ENCODE results near the gene WFDC9. TPM values are rescaled to one million over a fixed set of nuclear protein-coding genes. Genes with fewer than 3 reads are reported as not detected.

The WFDC9 gene
- total and polyA plus RNA-seq, 8 donors = not detected

DNA sequence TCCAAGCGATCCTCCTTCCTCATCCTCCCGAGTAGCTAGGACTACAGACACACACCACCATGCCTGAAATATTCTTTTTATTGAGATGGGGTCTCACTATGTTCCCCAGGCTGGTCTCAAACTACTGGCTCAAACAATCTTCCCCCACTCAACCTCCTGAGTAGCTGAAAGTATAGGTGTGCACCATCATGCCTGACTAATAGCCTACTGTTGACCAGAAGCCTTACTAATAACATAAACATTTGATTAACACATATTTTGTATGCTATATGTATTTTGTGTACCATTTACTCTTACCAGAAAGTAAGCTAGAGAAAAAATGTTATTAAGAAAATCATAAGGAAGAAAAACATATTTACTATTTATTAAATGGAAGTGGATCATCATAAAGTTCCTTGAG is 13.5 kb downstream of the WFDC9 start:
- H3K4me3 ChIP-seq = no peak overlapping the region

DNA sequence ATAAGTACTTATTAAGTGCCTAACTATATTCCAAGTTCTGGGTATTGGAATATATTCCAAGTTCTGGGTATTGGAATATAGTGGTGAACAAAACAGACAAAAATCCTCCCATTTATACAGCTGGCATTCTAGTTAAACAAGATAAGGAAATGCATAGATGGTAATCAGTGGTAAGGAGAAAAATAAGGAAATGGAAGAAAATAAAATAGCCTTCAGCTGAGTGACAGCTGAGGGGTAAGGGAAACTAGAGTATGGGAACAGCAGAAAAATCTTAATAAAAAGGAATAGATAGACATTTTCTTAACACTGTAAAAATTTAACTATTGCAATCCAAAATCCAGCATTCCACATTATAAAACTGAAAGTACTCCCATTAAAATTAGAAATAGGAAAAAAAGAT is 18.8 kb downstream of the WFDC9 start:
- intact Hi-C loops (cut with DNase I) = no loop called here
- TF ChIP-seq, protein P1, sequence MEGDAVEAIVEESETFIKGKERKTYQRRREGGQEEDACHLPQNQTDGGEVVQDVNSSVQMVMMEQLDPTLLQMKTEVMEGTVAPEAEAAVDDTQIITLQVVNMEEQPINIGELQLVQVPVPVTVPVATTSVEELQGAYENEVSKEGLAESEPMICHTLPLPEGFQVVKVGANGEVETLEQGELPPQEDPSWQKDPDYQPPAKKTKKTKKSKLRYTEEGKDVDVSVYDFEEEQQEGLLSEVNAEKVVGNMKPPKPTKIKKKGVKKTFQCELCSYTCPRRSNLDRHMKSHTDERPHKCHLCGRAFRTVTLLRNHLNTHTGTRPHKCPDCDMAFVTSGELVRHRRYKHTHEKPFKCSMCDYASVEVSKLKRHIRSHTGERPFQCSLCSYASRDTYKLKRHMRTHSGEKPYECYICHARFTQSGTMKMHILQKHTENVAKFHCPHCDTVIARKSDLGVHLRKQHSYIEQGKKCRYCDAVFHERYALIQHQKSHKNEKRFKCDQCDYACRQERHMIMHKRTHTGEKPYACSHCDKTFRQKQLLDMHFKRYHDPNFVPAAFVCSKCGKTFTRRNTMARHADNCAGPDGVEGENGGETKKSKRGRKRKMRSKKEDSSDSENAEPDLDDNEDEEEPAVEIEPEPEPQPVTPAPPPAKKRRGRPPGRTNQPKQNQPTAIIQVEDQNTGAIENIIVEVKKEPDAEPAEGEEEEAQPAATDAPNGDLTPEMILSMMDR (IDR thresholded peaks at IDR 0.05) = no peak
- no peak for ATAC-seq

More for the DNA sequence above, 13.5 kb downstream of the WFDC9 start:
- no peaks in the 10 kb centered on the region for H3K36me3 ChIP-seq
- H3K27me3 ChIP-seq = no peaks in the 10 kb centered on the region
- no peaks in the 10 kb centered on the region for H3K4me1 ChIP-seq
- intact Hi-C loops (cut with DNase I) = no loop called here
- DNase-seq (no peak), ATAC-seq (no peak)
- no peak overlapping the region for H3K27ac ChIP-seq
- TF ChIP-seq, protein P1 (IDR thresholded peaks at IDR 0.05) = no peak
- H3K9me3 ChIP-seq = no peaks in the 10 kb centered on the region

DNA sequence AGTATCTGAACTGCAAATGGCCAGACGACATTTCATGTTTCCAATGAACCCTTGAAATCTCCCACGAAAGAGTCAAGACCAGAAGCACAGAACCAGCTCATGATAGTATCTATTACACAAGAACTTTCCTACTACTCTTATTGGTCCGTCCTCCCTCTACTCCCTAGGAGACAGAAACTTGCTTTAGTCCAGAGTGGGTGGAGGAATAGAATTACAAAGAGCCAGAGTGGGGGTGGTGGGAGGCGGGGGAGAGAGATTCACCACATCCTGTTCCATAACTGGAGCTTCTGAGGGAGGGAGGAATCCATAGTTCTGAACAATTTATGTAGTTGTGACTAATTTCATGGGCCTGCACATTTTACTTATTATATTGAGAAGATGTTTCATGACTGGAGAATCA is 20.0 kb downstream of the WFDC9 start:
- no peaks in the 10 kb centered on the region for H3K27me3 ChIP-seq
- peak; percentile 33 for ATAC-seq
- DNase-seq = no peak
- H3K27ac ChIP-seq = no peak overlapping the region
- no peaks in the 10 kb centered on the region for H3K4me1 ChIP-seq
- TF ChIP-seq, protein P1 (IDR thresholded peaks at IDR 0.05) = no peak
- H3K4me3 ChIP-seq = no peak overlapping the region
- H3K36me3 ChIP-seq = no peaks in the 10 kb centered on the region
- H3K9me3 ChIP-seq = peaks cover 0 to 9% of the 10 kb centered on the region in 2 donors
- intact Hi-C loops (cut with DNase I) = no loop called here

More for the DNA sequence above, 18.8 kb downstream of the WFDC9 start:
- no peaks in the 10 kb centered on the region for H3K9me3 ChIP-seq
- no peaks in the 10 kb centered on the region for H3K36me3 ChIP-seq
- DNase-seq = no peak
- no peak overlapping the region for H3K4me3 ChIP-seq
- H3K27me3 ChIP-seq = no peaks in the 10 kb centered on the region
- H3K4me1 ChIP-seq = no peaks in the 10 kb centered on the region
- no peak overlapping the region for H3K27ac ChIP-seq

DNA sequence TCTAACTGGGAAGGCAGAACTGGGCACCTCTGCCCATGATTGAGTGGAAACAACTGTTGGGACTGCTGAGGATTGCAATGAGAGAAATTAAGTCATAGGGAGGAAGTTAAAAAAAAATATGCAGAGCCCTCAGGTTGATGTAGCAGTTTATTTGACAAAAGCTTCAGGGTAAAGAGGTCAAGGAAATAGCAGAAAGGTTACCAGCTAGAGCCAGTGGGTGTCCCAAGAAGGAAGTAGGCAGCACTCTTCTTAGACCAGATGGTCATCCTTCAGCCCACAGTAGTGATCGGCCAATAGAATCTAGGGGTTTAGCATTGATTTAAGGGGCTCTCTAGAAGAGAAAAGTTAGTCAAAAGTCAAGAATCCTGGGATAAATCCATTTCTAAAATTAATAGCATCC is 23.3 kb downstream of the WFDC9 start:
- H3K9me3 ChIP-seq = peaks cover 0 to 12% of the 10 kb centered on the region in 2 donors
- DNase-seq (no peak), ATAC-seq (no peak)
- H3K27ac ChIP-seq = no peak overlapping the region
- intact Hi-C loops (cut with DNase I) = no loop called here
- H3K36me3 ChIP-seq = no peaks in the 10 kb centered on the region
- H3K27me3 ChIP-seq = no peaks in the 10 kb centered on the region
- H3K4me3 ChIP-seq = no peak overlapping the region
- TF ChIP-seq, protein P1 (IDR thresholded peaks at IDR 0.05) = no peak
- H3K4me1 ChIP-seq = no peaks in the 10 kb centered on the region

DNA sequence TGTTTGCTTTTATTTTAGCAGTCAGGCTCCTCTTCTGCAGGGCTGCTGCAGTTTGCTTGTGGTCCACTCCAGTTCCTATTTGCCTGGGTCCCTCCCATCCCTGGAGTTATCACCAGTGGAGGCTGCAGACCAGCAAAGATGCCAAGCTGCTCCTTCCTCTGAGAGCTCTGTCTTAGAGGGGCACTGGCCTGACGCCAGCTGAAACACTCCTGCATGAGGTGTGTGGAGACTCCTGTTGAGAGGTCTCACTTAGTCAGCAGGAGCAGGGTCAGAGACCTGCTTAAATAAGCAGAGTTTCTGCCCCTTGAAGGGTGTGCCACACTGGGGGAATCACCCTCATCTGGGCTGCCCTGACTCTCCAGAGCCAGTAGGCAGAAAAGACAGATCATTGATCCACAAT is 35.8 kb downstream of the WFDC9 start:
- no peaks in the 10 kb centered on the region for H3K9me3 ChIP-seq
- H3K27ac ChIP-seq = no peak overlapping the region
- peaks cover 0 to 26% of the 10 kb centered on the region in 2 donors for H3K27me3 ChIP-seq
- H3K4me1 ChIP-seq = no peaks in the 10 kb centered on the region
- H3K4me3 ChIP-seq = no peak overlapping the region
- no peaks in the 10 kb centered on the region for H3K36me3 ChIP-seq
- ATAC-seq (no peak), DNase-seq (no peak)
- intact Hi-C loops (cut with DNase I) = no loop called here
- TF ChIP-seq, protein P1 (IDR thresholded peaks at IDR 0.05) = no peak
